Adipocyte (in vitro differentiated cells): ENCODE data around the gene GLP2R.
A peak's percentile ranks its signal among the peaks of the same experiment; 100 is the strongest.

ENCODE experiments used
- DNase-seq: peaks from one replicate; pipeline ENCODE4 v3.0.0-alpha.2; 2015; ENCODE audit warnings: low read depth
- H3K27me3 ChIP-seq: replicated peaks from 2 replicates; pipeline ENCODE4 v1.7.0; 2013; ENCODE audit warnings: mild to moderate bottlenecking, low read length, moderate library complexity; ENCODE audit not compliant: control insufficient read depth, insufficient read depth
- H3K36me3 ChIP-seq: 2 replicates; pipeline ENCODE4 v1.7.0; 2013; ENCODE audit warnings: low read length, mild to moderate bottlenecking, moderate library complexity; ENCODE audit not compliant: control insufficient read depth, insufficient read depth, severe bottlenecking
- H3K4me1 ChIP-seq: 2 replicates; pipeline ENCODE4 v1.7.0; 2013; ENCODE audit warnings: mild to moderate bottlenecking, low read length, moderate library complexity; ENCODE audit not compliant: control insufficient read depth, insufficient read depth
- H3K4me3 ChIP-seq: 2 replicates; pipeline ENCODE4 v1.7.0; 2013; ENCODE audit warnings: mild to moderate bottlenecking, low read length, moderate library complexity
- H3K9ac ChIP-seq: 2 replicates; pipeline ENCODE4 v1.7.0; 2013; ENCODE audit warnings: mild to moderate bottlenecking, low read length, moderate library complexity
- H3K9me3 ChIP-seq: 2 replicates; pipeline ENCODE4 v1.7.0; 2013; ENCODE audit warnings: mild to moderate bottlenecking, low read length, moderate library complexity; ENCODE audit not compliant: control insufficient read depth

The GLP2R gene

DNA sequence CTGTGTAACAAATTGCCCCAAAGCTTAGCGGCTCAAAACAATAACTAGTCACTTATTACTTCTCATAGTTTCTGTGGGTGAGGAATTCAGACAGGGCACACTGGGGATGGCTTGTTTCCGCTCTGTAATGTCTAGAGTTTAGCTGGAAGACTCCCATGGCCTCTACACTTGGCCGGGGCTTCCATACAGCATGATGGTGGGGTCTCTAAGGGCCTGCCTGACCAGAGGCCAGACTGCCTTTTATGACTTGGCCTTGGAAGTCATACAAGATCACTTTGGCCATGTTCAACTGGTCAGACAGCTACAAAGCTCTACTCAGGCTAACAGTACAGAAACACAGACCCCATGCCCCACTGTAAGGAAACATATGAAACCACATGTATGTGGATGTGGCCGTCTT, 8.2 kb downstream of the GLP2R start:
- Histone ChIP-seq H3K9ac (no peak overlapping the region), H3K4me3 (no peak overlapping the region), H3K9me3 (peaks cover 9% of the 10 kb centered on the region), H3K36me3 (no peaks in the 10 kb centered on the region), H3K27me3 (peaks cover 17% of the 10 kb centered on the region), H3K4me1 (peaks cover 19% of the 10 kb centered on the region)
- no peak for DNase-seq

DNA sequence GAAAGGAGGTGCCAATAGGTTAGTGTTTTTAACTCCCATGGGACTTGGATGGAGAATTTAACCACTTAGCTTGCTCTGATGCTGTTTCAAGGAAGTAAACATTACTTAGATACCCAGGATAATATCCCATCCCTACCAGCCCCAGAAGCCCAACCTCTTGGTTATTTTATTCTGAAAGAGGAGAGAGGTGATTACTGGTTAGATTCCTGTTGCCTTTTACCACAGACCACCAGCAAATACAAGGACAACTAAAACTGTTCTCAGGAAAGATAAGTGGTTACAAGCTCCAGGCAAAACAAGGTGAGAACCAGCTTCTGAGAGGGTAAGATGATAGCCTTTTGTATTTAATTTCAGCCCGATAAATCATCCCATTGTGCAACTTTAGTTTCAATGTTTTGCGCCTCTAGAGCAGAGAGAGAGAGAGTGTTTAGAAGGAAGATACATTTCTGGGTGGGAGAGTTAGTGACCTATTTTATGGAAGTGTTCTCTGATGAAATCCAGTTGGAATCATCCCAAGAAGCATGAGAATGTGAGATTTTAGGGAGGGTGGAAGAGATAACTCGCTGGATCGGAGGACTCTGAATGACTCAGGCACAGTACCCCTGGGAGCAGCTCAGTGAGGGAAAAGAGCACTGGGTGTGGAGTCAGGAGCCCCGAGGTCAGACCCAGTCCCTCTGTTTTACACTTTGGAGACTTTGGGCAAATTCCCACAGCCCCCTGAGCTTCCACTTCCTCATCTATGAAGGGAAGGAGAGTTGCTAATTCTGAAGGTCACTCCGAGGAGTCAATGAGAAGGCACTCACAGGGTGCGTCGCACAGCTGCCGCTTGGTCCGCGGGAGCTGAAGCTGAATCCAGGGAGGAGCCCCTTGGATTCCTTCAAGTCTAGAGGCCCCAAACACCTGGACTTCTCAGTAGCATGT, 12.1 kb downstream of the GLP2R start:
- Histone ChIP-seq H3K9ac (peak overlapping the region; percentile 76), H3K27me3 (peaks cover 11% of the 10 kb centered on the region), H3K36me3 (no peaks in the 10 kb centered on the region), H3K4me3 (peak overlapping the region; percentile 57), H3K9me3 (peaks cover 9% of the 10 kb centered on the region), H3K4me1 (peaks cover 43% of the 10 kb centered on the region)
- peak; percentile 16 for DNase-seq

DNA sequence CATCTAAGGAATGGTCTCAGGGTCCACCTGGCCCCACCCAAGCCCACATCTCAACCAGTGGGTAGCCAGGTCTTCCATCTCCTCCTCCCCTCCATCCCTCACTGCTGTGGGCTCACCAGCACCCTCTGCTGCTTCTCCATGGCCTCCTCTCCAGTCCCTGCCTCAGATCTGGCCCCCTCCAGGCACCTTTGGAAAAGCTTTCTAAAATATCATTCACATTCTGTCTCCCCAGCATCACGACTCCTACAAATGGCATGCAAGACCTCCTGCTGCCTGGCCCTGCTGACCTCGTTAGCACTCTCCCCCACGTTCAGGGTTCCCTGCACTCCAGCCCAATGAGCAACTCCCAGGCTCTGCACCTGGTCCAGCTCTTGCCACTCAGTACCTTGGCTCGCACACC, 13.7 kb downstream of the GLP2R start:
- Histone ChIP-seq H3K27me3 (peaks cover under 1% of the 10 kb centered on the region), H3K9ac (no peak overlapping the region), H3K36me3 (no peaks in the 10 kb centered on the region), H3K4me3 (no peak overlapping the region), H3K4me1 (peaks cover 50% of the 10 kb centered on the region), H3K9me3 (no peaks in the 10 kb centered on the region)
- no peak for DNase-seq

DNA sequence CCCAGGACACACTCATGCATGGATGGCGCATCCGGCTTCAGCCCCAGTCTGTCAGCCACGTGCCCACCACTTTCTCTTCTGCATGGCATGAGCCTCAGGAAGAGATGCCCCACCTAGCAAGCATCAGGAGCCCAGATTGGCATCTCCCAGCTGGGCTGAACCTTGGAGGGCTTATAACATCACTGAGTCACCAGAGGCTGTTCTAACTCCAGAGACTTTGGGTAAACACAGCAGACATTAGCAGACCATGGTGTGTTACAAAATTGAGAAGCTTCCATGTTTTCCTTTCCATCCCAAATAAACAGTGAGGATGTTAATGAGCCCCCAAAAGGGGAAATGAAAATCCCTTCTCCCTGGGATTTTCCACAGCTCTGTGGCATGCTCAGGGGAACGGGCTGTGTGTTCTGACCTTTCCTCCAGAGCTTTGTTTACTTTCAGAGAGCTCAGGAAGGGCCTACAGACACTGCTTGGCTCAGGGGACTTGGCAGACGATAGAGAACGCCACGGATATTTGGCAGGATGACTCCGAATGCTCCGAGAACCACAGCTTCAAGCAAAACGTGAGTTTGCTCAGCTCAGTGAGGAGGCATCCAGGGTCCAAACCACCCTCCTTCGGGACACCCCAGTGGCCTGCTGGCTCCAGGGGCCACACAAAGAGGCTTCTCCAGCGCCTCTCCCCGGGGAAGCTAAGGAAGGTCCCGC, 16.5 kb downstream of the GLP2R start:
- peak; percentile 11 for DNase-seq
- H3K27me3 ChIP-seq: peaks cover 2% of the 10 kb centered on the region

DNA sequence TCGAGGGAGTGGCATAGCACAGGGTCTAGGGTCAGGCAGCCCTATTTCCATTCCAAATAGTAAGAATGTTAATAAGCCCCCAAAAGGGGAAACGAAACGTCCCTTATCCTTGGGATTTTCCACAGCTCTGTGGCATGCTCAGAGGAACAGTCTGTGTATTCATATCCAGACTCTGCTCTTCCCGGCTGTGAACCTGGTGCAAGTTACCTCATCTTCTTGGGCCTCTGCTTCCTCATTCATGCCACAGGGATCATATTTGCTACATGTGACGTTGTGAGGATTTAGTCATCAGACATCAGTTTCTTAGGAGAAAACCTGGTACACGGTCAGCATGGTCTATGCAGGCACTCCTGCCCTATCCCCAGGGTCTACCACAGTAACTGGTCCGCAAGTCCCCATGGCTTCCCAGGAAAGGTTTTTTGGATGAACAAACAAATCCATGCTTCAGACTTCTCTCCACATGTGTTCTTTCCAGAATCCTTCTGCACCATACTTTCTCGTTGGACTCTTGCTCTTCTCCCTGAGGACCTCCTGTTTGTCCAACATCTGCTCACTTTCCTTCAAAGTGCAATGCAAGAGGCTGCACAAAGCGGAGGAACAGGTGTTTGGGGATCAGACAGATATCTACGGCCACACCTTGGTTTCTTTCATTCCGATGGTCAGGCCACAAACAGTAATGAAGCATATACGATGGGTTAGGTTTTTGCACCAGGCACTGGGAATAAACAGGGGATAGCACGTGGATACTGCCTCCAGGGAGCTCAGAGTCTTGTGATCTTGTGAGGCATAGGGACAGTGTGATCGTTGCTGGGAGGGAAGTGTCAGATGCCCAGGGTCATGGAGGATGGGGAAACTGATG, 17.7 kb downstream of the GLP2R start:
- peaks cover 37% of the 10 kb centered on the region for H3K4me1 ChIP-seq
- H3K27me3 ChIP-seq: peaks cover 2% of the 10 kb centered on the region
- H3K9ac ChIP-seq: peak overlapping the region; percentile 35
- no peak overlapping the region for H3K4me3 ChIP-seq
- H3K9me3 ChIP-seq: no peaks in the 10 kb centered on the region
- no peak for DNase-seq
- H3K36me3 ChIP-seq: no peaks in the 10 kb centered on the region

More for the DNA sequence above, 16.5 kb downstream of the GLP2R start:
- H3K36me3 ChIP-seq: no peaks in the 10 kb centered on the region
- no peaks in the 10 kb centered on the region for H3K9me3 ChIP-seq
- H3K4me3 ChIP-seq: peak overlapping the region; percentile 25
- peaks cover 48% of the 10 kb centered on the region for H3K4me1 ChIP-seq
- peak overlapping the region; percentile 77 for H3K9ac ChIP-seq

DNA sequence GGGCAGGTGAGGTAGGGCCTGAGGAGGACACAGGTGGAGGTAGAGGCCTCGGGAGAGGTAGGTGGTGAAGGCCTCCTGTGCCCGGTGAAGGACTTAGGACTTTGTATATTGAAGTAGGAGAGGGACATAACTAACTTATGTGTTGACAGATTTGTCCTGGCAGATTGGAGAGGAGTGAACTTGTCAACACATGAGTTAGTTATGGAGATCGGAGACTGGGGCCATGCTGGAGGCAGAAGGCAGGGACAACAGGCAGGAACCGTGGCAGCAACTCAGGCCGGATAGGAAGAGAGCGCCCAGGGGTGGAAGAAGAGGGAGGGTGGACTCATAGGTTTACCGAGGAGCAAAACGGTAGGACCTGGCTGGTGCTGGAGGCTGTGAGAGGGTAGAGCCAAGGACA, 18.4 kb downstream of the GLP2R start:
- H3K9ac ChIP-seq: no peak overlapping the region
- DNase-seq: no peak
- peaks cover 29% of the 10 kb centered on the region for H3K4me1 ChIP-seq
- H3K9me3 ChIP-seq: no peaks in the 10 kb centered on the region
- H3K4me3 ChIP-seq: no peak overlapping the region
- H3K27me3 ChIP-seq: peaks cover 2% of the 10 kb centered on the region
- H3K36me3 ChIP-seq: no peaks in the 10 kb centered on the region

DNA sequence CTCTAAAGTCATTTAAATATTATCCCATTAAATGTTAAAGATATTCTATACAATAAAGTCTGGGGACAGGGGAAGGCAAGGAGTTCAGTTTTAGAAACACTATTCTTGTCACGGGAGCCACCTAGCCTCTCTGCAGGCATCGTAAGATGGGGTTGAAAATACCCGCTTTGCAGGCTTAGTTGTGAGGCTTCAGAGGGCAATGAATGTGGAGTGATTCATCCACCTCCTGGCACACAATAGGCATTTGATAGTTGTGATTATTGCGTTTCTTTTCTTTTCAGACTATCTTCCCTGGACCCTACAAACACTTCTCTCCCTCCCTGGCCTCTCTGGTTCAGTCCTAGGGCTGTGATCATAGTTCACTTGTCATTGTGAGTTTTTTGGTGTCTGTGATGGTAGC, 19.6 kb downstream of the GLP2R start:
- Histone ChIP-seq H3K9ac (no peak overlapping the region), H3K9me3 (no peaks in the 10 kb centered on the region), H3K4me1 (peaks cover 23% of the 10 kb centered on the region), H3K36me3 (no peaks in the 10 kb centered on the region), H3K4me3 (no peak overlapping the region), H3K27me3 (peaks cover 2% of the 10 kb centered on the region)
- DNase-seq: no peak

DNA sequence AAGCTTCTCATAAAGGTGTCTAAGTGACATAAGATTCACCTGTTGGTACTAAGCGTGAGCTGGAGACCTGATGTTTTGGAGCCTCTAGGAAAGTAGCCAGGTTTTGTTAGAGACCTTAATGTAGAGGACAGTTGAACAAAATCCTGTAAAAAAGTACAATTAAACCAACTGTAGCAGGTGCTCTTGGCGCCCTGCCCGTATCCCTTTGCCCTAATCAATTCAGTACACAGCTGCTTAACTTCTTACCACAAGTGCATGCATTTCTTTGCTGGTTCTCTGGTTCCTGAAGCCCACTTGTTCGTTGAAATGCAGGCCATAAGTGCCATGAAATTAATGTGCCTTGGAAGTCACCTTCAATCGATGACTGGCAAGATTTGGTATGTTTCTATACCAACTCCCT, 24.4 kb downstream of the GLP2R start:
- Histone ChIP-seq H3K9ac (no peak overlapping the region), H3K4me3 (no peak overlapping the region)
- DNase-seq: no peak

DNA sequence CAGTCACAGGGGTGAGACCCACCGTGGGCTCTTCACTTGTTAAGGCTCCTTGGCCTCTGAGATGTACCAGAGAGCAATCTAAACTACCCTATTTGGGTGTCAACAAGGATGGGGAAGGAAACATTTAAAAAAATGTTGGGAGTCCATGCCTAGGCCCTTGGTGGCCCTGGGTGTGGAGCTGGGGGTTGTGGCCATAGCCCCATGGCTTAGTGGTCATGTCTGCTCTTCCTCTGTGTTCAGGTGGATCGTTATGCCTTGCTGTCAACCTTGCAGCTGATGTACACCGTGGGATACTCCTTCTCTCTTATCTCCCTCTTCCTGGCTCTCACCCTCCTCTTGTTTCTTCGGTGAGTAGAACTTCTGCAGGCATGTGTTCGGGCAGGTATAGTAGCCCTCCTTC, 28.5 kb downstream of the GLP2R start:
- Histone ChIP-seq H3K36me3 (no peaks in the 10 kb centered on the region), H3K4me3 (no peak overlapping the region), H3K9ac (no peak overlapping the region), H3K4me1 (no peaks in the 10 kb centered on the region), H3K9me3 (peaks cover 9% of the 10 kb centered on the region), H3K27me3 (no peaks in the 10 kb centered on the region)
- no peak for DNase-seq

More for the DNA sequence above, 24.4 kb downstream of the GLP2R start:
- no peaks in the 10 kb centered on the region for H3K9me3 ChIP-seq
- H3K36me3 ChIP-seq: no peaks in the 10 kb centered on the region
- peaks cover 2% of the 10 kb centered on the region for H3K27me3 ChIP-seq
- H3K4me1 ChIP-seq: no peaks in the 10 kb centered on the region

DNA sequence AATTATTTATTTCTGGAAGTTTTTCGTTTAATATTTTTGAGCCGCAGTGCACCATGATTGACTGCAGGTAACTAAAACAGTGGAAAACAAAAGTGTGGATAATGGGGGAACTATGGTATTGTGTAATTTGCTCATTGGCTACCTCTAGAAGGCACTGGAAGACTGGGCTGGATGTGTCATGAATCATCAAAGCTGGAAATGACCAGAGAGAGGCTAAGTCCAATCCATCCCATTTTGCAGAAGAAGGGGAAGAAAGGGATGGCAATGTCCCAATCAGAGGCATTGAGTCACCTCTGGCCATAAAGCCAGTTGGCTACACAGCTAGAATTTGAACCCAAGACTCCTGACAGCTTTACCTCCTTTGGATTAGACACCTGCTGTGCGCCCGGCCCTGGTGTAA, 29.3 kb downstream of the GLP2R start:
- Histone ChIP-seq H3K27me3 (no peaks in the 10 kb centered on the region), H3K9ac (no peak overlapping the region), H3K4me3 (no peak overlapping the region), H3K36me3 (no peaks in the 10 kb centered on the region), H3K9me3 (peaks cover 10% of the 10 kb centered on the region), H3K4me1 (no peaks in the 10 kb centered on the region)
- DNase-seq: no peak

DNA sequence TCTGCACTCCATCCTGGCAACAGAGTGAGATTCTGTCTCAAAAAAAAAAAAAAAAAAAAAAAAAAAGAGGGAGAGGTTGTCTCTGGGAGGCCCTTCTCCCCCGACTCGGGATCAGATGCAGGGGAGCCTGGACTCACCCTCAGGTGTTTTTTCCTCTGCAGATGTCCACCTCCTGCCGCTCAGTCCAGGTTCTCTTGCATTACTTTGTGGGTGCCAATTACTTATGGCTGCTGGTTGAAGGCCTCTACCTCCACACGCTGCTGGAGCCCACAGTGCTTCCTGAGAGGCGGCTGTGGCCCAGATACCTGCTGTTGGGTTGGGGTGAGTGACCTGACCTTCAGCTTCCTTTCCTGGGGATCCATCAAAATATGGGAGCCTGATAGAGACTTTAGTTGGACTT, 34.1 kb downstream of the GLP2R start:
- H3K36me3 ChIP-seq: no peaks in the 10 kb centered on the region
- H3K9me3 ChIP-seq: peaks cover 29% of the 10 kb centered on the region
- no peaks in the 10 kb centered on the region for H3K4me1 ChIP-seq
- H3K9ac ChIP-seq: no peak overlapping the region
- no peak overlapping the region for H3K4me3 ChIP-seq
- no peak for DNase-seq
- H3K27me3 ChIP-seq: no peaks in the 10 kb centered on the region
